GM21528 (cell line): ENCODE measurements around the gene TDRD12.
"Not testable (repeated sequence)": the region's sequence is repeated elsewhere in the genome, so short reads cannot be mapped to it uniquely, and the experiment has no call there.

ENCODE experiments used
- ATAC-seq: cut with Tn5 transposase; IDR thresholded peaks from one replicate; pipeline ENCODE4 v1.9.1; 2021; ENCODE audit warnings: mild to moderate bottlenecking, moderate library complexity; ENCODE audit not compliant: unreplicated experiment, low FRiP score

Gene TDRD12

DNA sequence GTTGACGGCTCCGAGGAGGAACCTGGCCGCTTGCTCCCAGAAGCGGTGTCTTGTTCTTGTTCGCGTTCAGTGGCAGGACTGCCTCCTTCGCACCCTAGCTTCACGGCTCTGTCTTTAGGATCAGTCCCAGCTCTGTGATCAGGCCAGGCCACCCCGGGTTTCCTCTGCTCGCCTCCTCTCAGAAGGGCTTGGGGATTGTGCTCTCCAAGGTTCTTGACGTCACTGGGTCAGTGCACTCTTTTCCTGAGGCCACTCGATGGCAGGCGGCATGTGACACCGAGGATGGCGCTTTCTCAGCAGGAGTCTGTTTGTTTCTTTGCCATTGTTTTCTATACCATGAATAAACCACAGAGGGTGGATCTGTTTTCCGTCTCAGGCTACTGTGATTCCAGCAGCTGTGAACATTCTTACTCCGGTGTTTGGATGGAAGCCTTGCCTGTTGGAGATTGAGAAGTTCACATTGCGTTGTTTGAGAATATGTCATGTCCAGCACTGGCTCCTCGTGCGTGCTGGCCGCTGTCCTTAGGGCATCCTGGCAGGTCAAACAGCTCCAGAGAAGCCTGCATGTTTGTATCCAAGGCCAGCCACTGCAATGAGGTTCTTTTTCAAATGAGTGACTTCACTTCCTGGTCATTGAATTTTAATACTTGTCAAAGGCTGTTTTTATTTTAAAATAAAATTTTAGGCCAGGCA, 105.5 kb downstream of the TDRD12 start:
- no peak for ATAC-seq

- ATAC-seq: no peak
Measured at GRCh38 chr19:32828139-32828538, 108.6 kb downstream of the TDRD12 start.

GRCh38 chr19:32828643-32829344, 109.2 kb downstream of the TDRD12 start:
- ATAC-seq: no peak

DNA sequence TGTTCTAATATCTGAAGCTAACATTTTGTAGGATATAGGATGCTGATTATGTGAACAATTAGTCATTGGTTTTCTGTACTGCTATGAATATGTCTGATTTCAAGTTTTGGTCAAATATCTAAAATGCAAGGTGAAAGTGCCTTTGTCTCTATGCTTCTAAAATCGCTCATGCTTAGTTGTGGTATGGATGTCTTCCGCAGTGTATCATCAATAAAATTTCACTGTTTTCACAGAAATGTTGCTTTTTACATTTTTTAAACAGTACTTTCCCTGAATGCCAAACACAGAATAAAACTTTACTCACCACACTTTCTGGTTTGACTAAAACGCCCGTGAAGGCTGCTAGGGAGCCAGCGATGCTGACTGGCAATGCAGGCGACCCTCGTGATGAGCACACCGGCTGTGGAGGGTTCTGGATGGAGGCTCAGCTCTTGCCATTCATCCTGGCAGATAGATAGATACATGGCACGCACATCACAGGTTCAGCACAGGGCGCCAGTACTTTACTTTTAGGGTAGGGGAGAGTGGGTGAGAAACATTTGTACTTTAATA, 109.9 kb downstream of the TDRD12 start:
- ATAC-seq: no peak

DNA sequence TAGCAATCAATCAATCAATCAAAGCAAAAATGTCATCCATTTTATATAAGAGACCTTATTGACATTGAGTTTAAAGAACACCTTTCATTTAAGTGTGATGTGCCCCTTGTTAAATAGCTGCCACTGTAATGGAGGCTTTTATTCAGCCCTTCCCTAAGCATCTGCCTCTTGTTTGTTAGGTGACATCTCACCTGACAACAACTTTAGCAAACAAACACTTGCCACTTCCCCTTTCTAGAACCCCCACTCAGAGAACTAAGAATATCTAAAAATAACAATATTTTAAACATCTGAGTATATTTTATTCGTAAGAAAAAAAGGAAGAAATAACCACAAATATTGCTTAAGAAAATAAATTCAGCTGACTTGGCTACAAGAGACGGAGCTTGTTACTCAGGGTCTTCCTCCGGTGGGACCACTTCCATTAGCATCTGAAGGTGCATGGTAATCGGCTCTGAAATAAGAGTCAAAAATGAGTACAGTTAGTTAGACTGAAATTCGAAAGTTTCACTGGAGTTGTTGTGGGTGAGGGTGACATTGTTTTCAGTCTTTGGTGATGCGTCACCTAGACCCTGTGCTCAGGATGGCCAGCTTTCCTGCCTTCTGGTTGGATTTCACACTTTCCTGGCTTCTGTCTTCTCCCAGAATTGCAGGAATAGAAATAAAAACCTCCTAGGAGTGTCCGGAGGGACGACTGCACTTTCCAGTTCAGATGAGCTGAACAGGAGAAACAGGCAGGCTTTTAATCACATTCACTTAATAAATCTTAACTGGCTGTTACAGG, 110.9 kb downstream of the TDRD12 start:
- ATAC-seq: no peak

GRCh38 chr19:32831611-32832010, 112.0 kb downstream of the TDRD12 start:
- ATAC-seq: no peak

GRCh38 chr19:32832094-32832493, 112.5 kb downstream of the TDRD12 start:
- ATAC-seq: not testable (repeated sequence)

DNA sequence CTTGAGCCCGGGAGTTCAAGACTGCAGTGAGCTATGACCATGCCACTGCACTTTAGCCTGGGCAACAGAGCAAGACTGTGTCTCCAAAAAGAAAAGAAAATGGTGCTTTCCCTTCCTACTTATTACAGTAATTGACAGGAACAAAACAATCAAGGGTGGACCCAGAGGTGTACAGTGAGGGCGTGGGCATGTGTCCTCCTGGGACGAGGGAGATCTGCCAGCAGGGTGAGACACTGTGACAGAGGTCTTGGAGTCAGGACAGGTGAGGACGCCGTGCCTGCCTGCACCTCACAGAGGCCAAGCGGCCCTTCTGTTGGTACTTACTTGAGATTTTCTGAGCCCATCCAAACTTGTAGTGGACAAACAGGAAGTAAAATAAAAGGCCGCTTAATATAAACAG, 113.3 kb downstream of the TDRD12 start:
- not testable (repeated sequence) for ATAC-seq

DNA sequence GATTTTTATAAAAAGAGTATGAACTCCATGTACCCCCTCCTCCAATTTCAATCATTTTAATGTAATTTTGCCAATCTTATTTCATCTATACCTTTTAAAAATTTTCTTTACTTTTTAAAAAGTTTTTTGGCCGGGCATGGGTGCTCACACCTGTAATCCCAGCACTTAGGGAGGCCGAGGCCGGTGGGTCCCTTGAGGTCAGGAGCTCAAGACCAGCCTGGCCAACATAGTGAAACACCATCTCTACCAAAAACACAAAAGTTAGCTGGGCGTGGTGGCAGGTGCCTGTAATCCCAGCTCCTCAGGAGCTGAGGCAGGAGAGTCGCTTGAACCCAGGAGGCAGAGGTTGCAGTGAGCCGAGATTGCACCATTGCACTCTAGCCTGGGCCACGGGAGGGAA, 113.8 kb downstream of the TDRD12 start:
- ATAC-seq: not testable (repeated sequence)

DNA sequence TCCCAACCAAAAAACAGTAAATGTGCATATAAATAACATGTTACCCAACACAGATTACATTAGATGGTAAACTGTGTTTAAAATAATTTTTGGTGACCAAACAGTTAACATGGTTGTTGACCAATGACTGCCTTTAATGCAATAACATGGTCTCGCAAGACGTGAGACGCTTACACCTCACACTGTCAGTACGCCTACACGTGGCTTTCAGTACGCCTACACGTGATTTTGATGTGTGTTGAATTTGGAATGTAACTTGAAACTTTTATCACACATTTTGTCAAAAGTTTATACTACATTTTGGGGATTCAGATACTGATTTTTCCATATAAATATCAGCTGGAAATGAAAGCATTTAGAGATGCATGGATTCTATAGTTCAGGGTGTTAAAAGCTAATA, 118.0 kb downstream of the TDRD12 start:
- ATAC-seq: no peak

GRCh38 chr19:32842061-32842460, 122.5 kb downstream of the TDRD12 start:
- ATAC-seq: no peak

DNA sequence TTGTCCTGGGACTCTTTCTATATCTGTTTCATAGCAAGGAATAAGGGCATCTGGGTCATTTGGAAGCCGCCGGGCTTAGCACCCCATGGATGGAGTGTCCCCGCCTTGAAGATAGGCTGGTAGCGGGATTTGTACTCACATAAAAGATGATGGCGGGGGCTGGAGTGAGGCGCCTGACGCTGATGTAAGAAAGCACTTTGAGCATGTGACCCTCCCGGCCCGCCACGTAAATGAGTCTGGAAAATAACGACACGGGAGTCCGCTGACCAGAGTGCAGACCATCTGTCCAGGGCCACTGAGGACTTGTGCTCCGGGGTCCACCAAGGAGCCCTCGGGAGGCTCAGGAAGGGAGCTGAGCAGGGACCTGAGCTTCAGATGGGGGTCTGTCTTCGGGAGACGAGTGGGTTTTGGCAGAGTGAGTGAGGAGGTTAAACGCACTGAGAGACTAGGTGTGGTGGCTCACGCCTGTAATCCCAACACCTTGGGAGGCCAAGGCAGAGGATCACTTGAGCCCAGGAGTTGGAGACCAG, 124.2 kb downstream of the TDRD12 start:
- ATAC-seq: no peak

- not testable (repeated sequence) for ATAC-seq
Measured at GRCh38 chr19:32848035-32848434, 128.5 kb downstream of the TDRD12 start.

- ATAC-seq: no peak
Measured at GRCh38 chr19:32852216-32852615, 132.6 kb downstream of the TDRD12 start.

GRCh38 chr19:32856818-32857217, 137.3 kb downstream of the TDRD12 start:
- ATAC-seq: not testable (repeated sequence)

GRCh38 chr19:32857584-32857983, 138.0 kb downstream of the TDRD12 start:
- ATAC-seq: no peak

DNA sequence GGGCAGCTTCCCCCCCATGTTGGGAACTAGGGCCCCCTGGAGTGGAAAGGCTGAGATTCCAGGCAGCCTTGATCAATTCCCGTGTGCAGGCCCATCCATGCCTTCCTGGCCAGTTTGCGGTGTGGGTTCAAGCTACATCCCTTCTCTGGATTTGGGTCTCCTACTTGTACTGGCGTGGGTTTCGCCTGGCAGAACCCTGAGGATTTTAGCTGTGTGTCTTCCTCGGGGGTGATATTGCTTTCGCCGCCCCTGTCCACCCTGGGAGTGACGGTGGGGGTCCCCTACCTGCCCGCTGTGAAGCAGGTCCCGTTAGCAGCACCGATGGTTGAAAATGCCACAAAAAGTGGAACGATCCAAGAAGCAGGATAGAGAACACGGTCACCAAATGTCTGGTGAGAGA, 138.6 kb downstream of the TDRD12 start:
- no peak for ATAC-seq

DNA sequence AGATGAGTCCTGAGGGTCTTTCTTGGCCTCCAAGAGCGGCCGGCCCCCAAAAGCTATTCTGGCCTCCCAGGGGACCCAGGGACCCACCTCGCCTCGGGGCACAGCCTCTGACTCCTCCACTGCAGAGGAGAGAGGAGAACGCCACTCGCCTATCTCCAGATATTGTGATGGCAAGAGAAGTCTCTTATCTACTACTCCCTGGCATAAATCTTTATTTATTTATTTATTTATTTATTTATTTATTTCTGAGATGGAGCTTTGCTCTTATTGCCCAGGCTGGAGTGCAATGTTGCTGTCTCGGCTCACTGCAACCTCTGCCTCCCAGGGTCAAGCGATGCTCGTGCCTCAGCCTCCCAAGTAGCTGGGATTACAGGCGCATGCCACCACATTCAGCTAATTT, 139.0 kb downstream of the TDRD12 start:
- ATAC-seq: no peak

GRCh38 chr19:32859591-32859990, 140.0 kb downstream of the TDRD12 start:
- no peak for ATAC-seq

DNA sequence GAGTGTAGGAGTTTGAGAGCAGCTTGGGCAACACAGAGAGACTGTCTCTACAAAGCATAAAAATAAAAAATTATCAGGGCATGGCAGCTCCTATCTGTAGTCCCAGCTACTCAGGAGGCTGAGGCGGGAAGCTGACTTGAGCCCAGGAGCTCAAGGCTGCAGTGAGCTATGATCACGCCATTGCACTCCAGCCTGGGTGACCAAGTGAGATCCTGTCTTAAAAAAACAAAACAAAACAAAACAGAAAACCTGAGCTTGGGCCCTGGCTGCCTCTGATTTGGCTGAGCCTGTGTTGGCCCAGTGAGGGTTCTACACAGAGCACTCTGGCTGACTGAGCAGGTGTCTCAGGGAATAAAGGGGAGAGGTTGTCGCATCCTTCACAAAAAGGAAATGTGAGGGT, 142.0 kb downstream of the TDRD12 start:
- ATAC-seq: no peak

DNA sequence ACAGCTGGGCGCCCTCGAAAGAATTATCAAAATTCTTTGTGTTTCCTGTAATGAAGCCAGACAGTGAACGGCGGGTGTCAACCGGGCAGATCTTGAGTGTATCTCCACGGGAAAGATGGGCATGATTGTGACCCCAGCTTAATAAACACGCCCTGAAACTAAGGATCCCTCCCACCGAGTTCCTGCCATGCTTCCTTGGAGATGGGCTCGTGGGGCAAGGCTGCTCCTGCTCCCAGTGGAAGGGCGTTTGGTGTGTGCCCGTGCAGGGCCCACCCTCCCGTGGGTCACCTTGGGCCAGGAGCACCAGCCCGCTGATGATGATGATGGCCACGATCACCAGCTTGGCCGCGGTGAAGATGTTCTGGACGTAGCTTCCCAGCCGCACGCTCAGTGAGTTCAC, 142.6 kb downstream of the TDRD12 start:
- no peak for ATAC-seq
